SK-N-SH treated with all-trans-retinoic acid at 6 μM for 48 hours (cell line): ENCODE measurements around the gene ALDH18A1.

Experiments
- ATAC-seq: fragments of 200-7000 bp; cut with Tn5 transposase; 3 replicates; pipeline ENCODE4 v1.9.1; 2020; ENCODE audit warnings: mild to moderate bottlenecking, moderate library complexity
- ARNTL ChIP-seq: fragments of 450-650 bp; formaldehyde crosslinking; IDR thresholded peaks from 2 replicates; pipeline ENCODE4 v1.5.0; 2020; ENCODE audit warnings: low read depth, mild to moderate bottlenecking, moderate library complexity, borderline replicate concordance
- BACH2 ChIP-seq: fragments of 250-450 bp; sonication (Bioruptor Pico); IDR thresholded peaks from 2 replicates; pipeline ENCODE4 v1.9.0; 2021; ENCODE audit warnings: mild to moderate bottlenecking, borderline replicate concordance
- CSDC2 ChIP-seq: fragments of 250-450 bp; sonication (Bioruptor Pico); IDR thresholded peaks from 2 replicates; pipeline ENCODE4 v1.5.0; 2020; ENCODE audit warnings: mild to moderate bottlenecking, moderate library complexity
- GLIS3 ChIP-seq: fragments of 250-450 bp; sonication (Bioruptor Pico); IDR thresholded peaks from 2 replicates; pipeline ENCODE4 v1.5.0; 2020; ENCODE audit warnings: mild to moderate bottlenecking, moderate library complexity
- OSR1 ChIP-seq: fragments of 250-450 bp; sonication (Bioruptor Pico); IDR thresholded peaks from 2 replicates; pipeline ENCODE4 v1.8.0; 2022; ENCODE audit warnings: moderate library complexity, mild to moderate bottlenecking, inconsistent platforms
- PPARA ChIP-seq: fragments of 250-450 bp; sonication (Bioruptor Pico); IDR thresholded peaks from 2 replicates; pipeline ENCODE4 v1.5.0; 2020; ENCODE audit warnings: mild to moderate bottlenecking, borderline replicate concordance
- RARB ChIP-seq: fragments of 250-450 bp; sonication (Bioruptor Pico); IDR thresholded peaks from 2 replicates; pipeline ENCODE4 v1.8.0; 2021; ENCODE audit warnings: mild to moderate bottlenecking, moderate library complexity
- SNAI2 ChIP-seq: fragments of 250-450 bp; sonication (Bioruptor Pico); IDR thresholded peaks from 2 replicates; pipeline ENCODE4 v1.5.0; 2020; ENCODE audit warnings: mild to moderate bottlenecking, moderate library complexity
- TCF4 ChIP-seq: fragments of 250-450 bp; sonication (Bioruptor Pico); IDR thresholded peaks from 2 replicates; pipeline ENCODE4 v1.8.0; 2021; ENCODE audit warnings: mild to moderate bottlenecking, moderate library complexity, borderline replicate concordance
- TOX ChIP-seq: fragments of 250-450 bp; sonication (Bioruptor Pico); IDR thresholded peaks from 2 replicates; pipeline ENCODE4 v1.8.0; 2021; ENCODE audit warnings: mild to moderate bottlenecking, moderate library complexity, borderline replicate concordance
- ZFP3 ChIP-seq: fragments of 250-450 bp; sonication (Bioruptor Pico); IDR thresholded peaks from 2 replicates; pipeline ENCODE4 v1.5.0; 2020; ENCODE audit warnings: mild to moderate bottlenecking, moderate library complexity
- ZFP30 ChIP-seq: fragments of 450-650 bp; formaldehyde crosslinking; IDR thresholded peaks from 2 replicates; pipeline ENCODE4 v1.5.0; 2022; ENCODE audit warnings: mild to moderate bottlenecking, moderate library complexity
- ZNF565 ChIP-seq: fragments of 450-650 bp; formaldehyde crosslinking; conservative IDR thresholded peaks from 2 replicates; pipeline ENCODE4 v1.5.0; 2020; ENCODE audit warnings: low read depth, mild to moderate bottlenecking, moderate library complexity
- ZNF70 ChIP-seq: fragments of 450-650 bp; formaldehyde crosslinking; IDR thresholded peaks from 2 replicates; pipeline ENCODE4 v1.5.0; 2020; ENCODE audit warnings: mild to moderate bottlenecking, moderate library complexity
- TF ChIP-seq, protein P1 (sequence below): fragments of 250-450 bp; sonication (Bioruptor Pico); IDR thresholded peaks from 2 replicates; pipeline ENCODE4 v1.8.0; 2020; ENCODE audit warnings: mild to moderate bottlenecking, moderate library complexity, borderline replicate concordance
- TF ChIP-seq, protein P2 (sequence below): fragments of 250-450 bp; sonication (Bioruptor Pico); IDR thresholded peaks from 2 replicates; pipeline ENCODE4 v1.5.1; 2020; ENCODE audit warnings: low read depth, mild to moderate bottlenecking, moderate library complexity
- TF ChIP-seq, protein P3 (sequence below): fragments of 250-450 bp; sonication (Bioruptor Pico); IDR thresholded peaks from 2 replicates; pipeline ENCODE4 v1.5.1; 2021; ENCODE audit warnings: mild to moderate bottlenecking, moderate library complexity
- TF ChIP-seq, protein P4 (sequence below): fragments of 250-450 bp; sonication (Bioruptor Pico); IDR thresholded peaks from 2 replicates; pipeline ENCODE4 v1.5.0; 2020; ENCODE audit warnings: mild to moderate bottlenecking, moderate library complexity

The ALDH18A1 gene

DNA sequence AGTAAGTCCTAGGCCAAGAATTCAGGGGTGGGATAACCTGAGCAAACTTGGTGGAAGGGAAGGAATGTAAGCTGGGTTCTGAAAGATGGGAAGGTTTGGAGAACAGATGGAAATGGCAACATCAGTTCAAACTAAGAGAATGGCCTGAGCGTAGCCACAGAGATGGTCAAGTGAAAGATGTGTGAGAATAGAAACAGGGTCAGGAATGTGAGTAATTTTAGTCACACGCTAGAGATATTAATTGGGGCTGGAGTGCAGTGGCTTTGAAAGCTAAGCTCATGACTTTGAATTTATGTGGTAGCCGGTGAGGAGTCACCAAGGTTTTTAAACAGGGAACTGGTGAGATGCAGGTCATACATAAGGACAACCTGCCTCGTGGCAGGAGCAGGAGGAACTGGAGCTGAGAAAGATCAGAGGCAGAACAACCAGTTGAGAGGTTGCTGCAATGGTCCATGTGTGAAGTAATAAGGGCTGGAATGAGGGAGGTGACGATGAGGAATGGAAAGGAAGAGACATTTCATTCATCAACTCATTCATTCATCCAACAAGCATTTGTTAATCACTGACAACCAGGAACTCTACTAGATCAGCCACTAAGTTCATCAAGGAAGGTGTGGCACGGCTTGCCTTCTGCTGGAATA is 82.4 kb downstream of the ALDH18A1 start:
- ATAC-seq: no peak
- no peak for TF ChIP-seq SNAI2 (CRISPR knock-in tag)
- TF ChIP-seq TCF4 (CRISPR knock-in tag): no peak
- TF ChIP-seq ARNTL (CRISPR knock-in tag): no peak
- TF ChIP-seq, protein P1, sequence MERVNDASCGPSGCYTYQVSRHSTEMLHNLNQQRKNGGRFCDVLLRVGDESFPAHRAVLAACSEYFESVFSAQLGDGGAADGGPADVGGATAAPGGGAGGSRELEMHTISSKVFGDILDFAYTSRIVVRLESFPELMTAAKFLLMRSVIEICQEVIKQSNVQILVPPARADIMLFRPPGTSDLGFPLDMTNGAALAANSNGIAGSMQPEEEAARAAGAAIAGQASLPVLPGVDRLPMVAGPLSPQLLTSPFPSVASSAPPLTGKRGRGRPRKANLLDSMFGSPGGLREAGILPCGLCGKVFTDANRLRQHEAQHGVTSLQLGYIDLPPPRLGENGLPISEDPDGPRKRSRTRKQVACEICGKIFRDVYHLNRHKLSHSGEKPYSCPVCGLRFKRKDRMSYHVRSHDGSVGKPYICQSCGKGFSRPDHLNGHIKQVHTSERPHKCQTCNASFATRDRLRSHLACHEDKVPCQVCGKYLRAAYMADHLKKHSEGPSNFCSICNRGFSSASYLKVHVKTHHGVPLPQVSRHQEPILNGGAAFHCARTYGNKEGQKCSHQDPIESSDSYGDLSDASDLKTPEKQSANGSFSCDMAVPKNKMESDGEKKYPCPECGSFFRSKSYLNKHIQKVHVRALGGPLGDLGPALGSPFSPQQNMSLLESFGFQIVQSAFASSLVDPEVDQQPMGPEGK: no peak
- no peak for TF ChIP-seq ZNF70 (CRISPR knock-in tag)
- TF ChIP-seq, protein P2, sequence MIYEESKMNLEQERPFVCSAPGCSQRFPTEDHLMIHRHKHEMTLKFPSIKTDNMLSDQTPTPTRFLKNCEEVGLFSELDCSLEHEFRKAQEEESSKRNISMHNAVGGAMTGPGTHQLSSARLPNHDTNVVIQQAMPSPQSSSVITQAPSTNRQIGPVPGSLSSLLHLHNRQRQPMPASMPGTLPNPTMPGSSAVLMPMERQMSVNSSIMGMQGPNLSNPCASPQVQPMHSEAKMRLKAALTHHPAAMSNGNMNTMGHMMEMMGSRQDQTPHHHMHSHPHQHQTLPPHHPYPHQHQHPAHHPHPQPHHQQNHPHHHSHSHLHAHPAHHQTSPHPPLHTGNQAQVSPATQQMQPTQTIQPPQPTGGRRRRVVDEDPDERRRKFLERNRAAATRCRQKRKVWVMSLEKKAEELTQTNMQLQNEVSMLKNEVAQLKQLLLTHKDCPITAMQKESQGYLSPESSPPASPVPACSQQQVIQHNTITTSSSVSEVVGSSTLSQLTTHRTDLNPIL: no peak
- no peak for TF ChIP-seq ZNF565
- no peak for TF ChIP-seq CSDC2 (CRISPR knock-in tag)
- no peak for TF ChIP-seq ZFP30
- TF ChIP-seq, protein P3, sequence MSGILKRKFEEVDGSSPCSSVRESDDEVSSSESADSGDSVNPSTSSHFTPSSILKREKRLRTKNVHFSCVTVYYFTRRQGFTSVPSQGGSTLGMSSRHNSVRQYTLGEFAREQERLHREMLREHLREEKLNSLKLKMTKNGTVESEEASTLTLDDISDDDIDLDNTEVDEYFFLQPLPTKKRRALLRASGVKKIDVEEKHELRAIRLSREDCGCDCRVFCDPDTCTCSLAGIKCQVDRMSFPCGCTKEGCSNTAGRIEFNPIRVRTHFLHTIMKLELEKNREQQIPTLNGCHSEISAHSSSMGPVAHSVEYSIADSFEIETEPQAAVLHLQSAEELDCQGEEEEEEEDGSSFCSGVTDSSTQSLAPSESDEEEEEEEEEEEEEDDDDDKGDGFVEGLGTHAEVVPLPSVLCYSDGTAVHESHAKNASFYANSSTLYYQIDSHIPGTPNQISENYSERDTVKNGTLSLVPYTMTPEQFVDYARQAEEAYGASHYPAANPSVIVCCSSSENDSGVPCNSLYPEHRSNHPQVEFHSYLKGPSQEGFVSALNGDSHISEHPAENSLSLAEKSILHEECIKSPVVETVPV (CRISPR knock-in tag): no peak
- TF ChIP-seq BACH2 (CRISPR knock-in tag): no peak
- no peak for TF ChIP-seq GLIS3 (CRISPR knock-in tag)

DNA sequence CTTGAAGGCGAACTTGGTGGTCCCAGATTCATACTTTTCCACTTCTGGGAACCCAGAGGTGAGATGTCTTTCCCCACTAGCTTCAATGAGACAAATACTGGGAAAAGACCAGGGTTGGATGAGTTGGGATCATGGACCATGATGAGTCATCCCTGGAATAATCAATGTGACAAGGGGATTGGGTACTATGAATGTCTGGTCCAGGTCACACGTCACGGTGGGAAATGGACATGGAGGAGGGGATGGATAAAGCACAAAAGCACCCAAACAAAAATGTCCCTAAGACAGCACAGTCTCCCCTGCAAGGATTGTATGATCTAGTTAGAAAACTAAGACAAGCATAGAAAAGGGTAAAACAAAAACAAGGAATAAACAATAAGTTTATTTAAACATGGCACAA is 83.0 kb downstream of the ALDH18A1 start:
- TF ChIP-seq OSR1 (CRISPR knock-in tag): no peak
- TF ChIP-seq RARB: no peak
- TF ChIP-seq, protein P4, sequence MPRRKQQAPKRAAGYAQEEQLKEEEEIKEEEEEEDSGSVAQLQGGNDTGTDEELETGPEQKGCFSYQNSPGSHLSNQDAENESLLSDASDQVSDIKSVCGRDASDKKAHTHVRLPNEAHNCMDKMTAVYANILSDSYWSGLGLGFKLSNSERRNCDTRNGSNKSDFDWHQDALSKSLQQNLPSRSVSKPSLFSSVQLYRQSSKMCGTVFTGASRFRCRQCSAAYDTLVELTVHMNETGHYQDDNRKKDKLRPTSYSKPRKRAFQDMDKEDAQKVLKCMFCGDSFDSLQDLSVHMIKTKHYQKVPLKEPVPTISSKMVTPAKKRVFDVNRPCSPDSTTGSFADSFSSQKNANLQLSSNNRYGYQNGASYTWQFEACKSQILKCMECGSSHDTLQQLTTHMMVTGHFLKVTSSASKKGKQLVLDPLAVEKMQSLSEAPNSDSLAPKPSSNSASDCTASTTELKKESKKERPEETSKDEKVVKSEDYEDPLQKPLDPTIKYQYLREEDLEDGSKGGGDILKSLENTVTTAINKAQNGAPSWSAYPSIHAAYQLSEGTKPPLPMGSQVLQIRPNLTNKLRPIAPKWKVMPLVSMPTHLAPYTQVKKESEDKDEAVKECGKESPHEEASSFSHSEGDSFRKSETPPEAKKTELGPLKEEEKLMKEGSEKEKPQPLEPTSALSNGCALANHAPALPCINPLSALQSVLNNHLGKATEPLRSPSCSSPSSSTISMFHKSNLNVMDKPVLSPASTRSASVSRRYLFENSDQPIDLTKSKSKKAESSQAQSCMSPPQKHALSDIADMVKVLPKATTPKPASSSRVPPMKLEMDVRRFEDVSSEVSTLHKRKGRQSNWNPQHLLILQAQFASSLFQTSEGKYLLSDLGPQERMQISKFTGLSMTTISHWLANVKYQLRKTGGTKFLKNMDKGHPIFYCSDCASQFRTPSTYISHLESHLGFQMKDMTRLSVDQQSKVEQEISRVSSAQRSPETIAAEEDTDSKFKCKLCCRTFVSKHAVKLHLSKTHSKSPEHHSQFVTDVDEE (CRISPR knock-in tag): no peak
- ATAC-seq: no peak

DNA sequence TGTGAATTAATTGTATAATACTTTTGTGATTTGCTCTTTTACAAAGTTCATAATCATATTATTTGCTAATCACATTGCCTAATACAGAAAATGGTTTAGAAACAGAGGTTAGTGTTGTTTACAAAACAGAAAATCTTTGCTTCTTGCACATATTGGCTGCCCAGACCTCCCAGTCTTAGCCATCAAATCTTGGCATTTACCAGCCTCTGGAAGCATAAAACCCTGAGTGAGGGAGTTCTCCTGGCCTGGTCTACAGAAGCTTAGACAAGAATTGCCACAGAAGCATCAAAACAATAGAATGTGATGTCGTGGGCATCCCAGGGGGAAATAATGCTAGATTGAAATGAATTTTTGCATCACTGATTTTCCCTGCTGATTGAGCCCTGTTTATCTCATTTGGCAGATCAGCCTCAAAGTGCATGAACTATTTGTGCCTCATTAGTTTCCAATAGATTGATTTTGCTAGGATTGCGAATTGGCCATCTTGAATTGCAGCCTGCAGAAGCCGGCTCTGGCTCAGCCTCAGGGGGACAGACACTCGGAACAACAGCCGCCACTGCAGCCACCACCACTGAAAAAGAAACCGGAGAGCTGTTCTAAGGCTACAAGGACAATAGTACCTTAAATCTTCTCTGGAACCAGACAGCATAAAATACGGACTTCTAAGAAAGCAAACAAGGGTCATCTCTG is 84.2 kb downstream of the ALDH18A1 start:
- ATAC-seq: no peak

DNA sequence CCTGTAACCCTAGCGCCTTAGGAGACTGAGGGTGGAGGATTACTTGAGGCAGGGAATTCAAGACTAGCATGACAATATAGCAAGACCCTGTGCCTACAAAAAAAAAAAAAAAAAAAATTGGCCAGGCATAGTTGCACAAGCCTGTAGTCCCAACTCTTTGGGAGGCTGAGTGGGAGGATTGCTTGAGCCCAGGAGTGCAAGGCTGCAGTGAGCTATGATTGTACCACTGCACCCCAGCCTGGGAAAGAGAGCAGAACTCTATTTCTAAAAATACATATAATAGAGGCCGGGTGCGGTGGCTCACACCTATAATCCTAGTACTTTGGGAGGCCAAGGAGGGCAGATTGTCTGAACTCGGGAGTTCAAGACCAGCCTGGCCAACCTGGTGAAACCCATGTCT is 85.1 kb downstream of the ALDH18A1 start:
- ATAC-seq: no peak
- no peak for TF ChIP-seq TOX (CRISPR knock-in tag)
- TF ChIP-seq, protein P1: no peak
- TF ChIP-seq PPARA (CRISPR knock-in tag): no peak
- TF ChIP-seq, protein P4 (CRISPR knock-in tag): no peak
- TF ChIP-seq SNAI2 (CRISPR knock-in tag): no peak

More for the DNA sequence above, 84.2 kb downstream of the ALDH18A1 start:
- TF ChIP-seq CSDC2 (CRISPR knock-in tag) (no peak), SNAI2 (CRISPR knock-in tag) (no peak), ZFP3 (CRISPR knock-in tag) (no peak), ZNF70 (CRISPR knock-in tag) (no peak), ARNTL (CRISPR knock-in tag) (no peak)
- TF ChIP-seq, protein P1: no peak
